H1 (cell line): ENCODE results near the gene TDRD6. TPM values are rescaled to one million over a fixed set of nuclear protein-coding genes. Genes with fewer than 3 reads are reported as not detected.

Source experiments
- CTCF ChIA-PET: fragments of 300-600 bp; sonication (Branson Sonifier 250); formaldehyde crosslinking; loops from one replicate; lab custom pipeline; 2021; ENCODE audit not compliant: partially characterized antibody; lab: Charles Lee
- POLR2A ChIA-PET: fragments of 300-600 bp; sonication (Branson Sonifier 250); formaldehyde crosslinking; loops from one replicate; lab custom pipeline; 2021; ENCODE audit warnings: inconsistent platforms; ENCODE audit not compliant: partially characterized antibody; lab: Charles Lee
- DNase-seq, 2 experiments: peaks; one replicate each; pipeline versions ENCODE4 v3.0.0 to v3.0.0-alpha.2; 2010 to 2022; ENCODE audit warnings: low spot score in 2 of 2, low read depth in 1 of 2, mixed read lengths in 1 of 2
- FAIRE-seq: peaks from 2 replicates; lab custom pipeline; 2011; peaks lifted over from hg19 to GRCh38; lab: Jason Lieb, UNC
- H2AFZ ChIP-seq: 2 replicates; pipeline ENCODE4 v1.8.1; 2012; ENCODE audit warnings: low read length, inconsistent platforms
- H2AK5ac ChIP-seq: 2 replicates; pipeline ENCODE4 v1.6.1; 2013; ENCODE audit warnings: low read depth, low read length
- H2BK120ac ChIP-seq: replicated peaks from 2 replicates; pipeline ENCODE3; 2013; ENCODE audit warnings: low read depth, low read length, inconsistent platforms
- H2BK12ac ChIP-seq: 2 replicates; pipeline ENCODE4 v1.6.1; 2013; ENCODE audit warnings: low read depth, low read length
- H2BK15ac ChIP-seq: 2 replicates; pipeline ENCODE4 v1.6.1; 2013; ENCODE audit warnings: low read length
- H2BK20ac ChIP-seq: 2 replicates; pipeline ENCODE4 v1.6.1; 2013; ENCODE audit warnings: low read length
- H2BK5ac ChIP-seq: 2 replicates; pipeline ENCODE4 v1.6.1; 2013; ENCODE audit warnings: low read depth, low read length
- H3K14ac ChIP-seq: 2 replicates; pipeline ENCODE4 v1.6.1; 2013; ENCODE audit warnings: inconsistent platforms; ENCODE audit not compliant: insufficient read length
- H3K18ac ChIP-seq: 2 replicates; pipeline ENCODE4 v1.6.1; 2013; ENCODE audit warnings: low read length; ENCODE audit errors: extremely low read depth
- H3K23ac ChIP-seq: 2 replicates; pipeline ENCODE4 v1.6.1; 2013; ENCODE audit warnings: inconsistent platforms; ENCODE audit not compliant: insufficient read length
- H3K23me2 ChIP-seq: 2 replicates; pipeline ENCODE4 v1.6.1; 2013; ENCODE audit warnings: low read depth, low read length
- H3K27ac ChIP-seq: 2 replicates; pipeline ENCODE4 v1.6.1; 2011; ENCODE audit warnings: low read depth, low read length, inconsistent platforms
- H3K27me3 ChIP-seq, 4 experiments: replicated peaks in 1 of 4; 1 replicate in 1 of 4; 2 replicates in 3 of 4; pipeline versions ENCODE4 v1.6.1 to v1.8.1; 2011 to 2013; ENCODE audit warnings: low read length in 3 of 4, mild to moderate bottlenecking in 3 of 4, inconsistent platforms in 2 of 4, mixed read lengths in 2 of 4, moderate library complexity in 1 of 4; ENCODE audit not compliant: control insufficient read depth in 3 of 4, insufficient read depth in 3 of 4; ENCODE audit errors: extremely low read depth in 1 of 4
- H3K36me3 ChIP-seq, 4 experiments: 2 replicates each; pipeline versions ENCODE4 v1.6.1 to v1.8.1; 2011 to 2013; ENCODE audit warnings: mild to moderate bottlenecking in 4 of 4, low read length in 3 of 4, moderate library complexity in 2 of 4, control low read depth in 1 of 4, inconsistent platforms in 1 of 4; ENCODE audit not compliant: insufficient read depth in 4 of 4, control insufficient read depth in 2 of 4
- H3K4ac ChIP-seq: replicated peaks from 2 replicates; pipeline ENCODE3; 2013; ENCODE audit warnings: low read length, low read depth, mixed read lengths, inconsistent platforms; ENCODE audit not compliant: insufficient read length
- H3K4me1 ChIP-seq, 4 experiments: replicated peaks in 1 of 4; 1 replicate in 1 of 4; 2 replicates in 3 of 4; pipeline versions ENCODE4 v1.6.1 to v1.8.1; 2011 to 2013; ENCODE audit warnings: low read length in 3 of 4, inconsistent platforms in 2 of 4, mixed read lengths in 1 of 4; ENCODE audit not compliant: insufficient read depth in 4 of 4, control insufficient read depth in 3 of 4
- H3K4me2 ChIP-seq, 2 experiments: 2 replicates each; pipeline versions ENCODE4 v1.6.1 to v1.8.1; 2011 to 2013; ENCODE audit warnings: low read depth in 2 of 2, low read length in 2 of 2, control low read depth in 1 of 2, inconsistent platforms in 1 of 2, mild to moderate bottlenecking in 1 of 2; ENCODE audit not compliant: insufficient read depth in 1 of 2
- H3K4me3 ChIP-seq, 4 experiments: fragments of 200-600, 300-600 bp in 1 of 4; sonication (generic), shearing (Covaris generic), sonication (Bioruptor Twin) in 1 of 4; 2 replicates each; pipeline versions ENCODE4 v1.5.1 to v1.8.1; 2011 to 2016; ENCODE audit warnings: low read length in 4 of 4, low read depth in 3 of 4, control low read depth in 2 of 4, inconsistent platforms in 2 of 4, mild to moderate bottlenecking in 2 of 4, mixed read lengths in 1 of 4, moderate library complexity in 1 of 4; ENCODE audit not compliant: insufficient read depth in 2 of 4; ENCODE audit errors: extremely low read depth in 1 of 4
- H3K56ac ChIP-seq: replicated peaks from 2 replicates; pipeline ENCODE3; 2013; ENCODE audit warnings: low read depth, mild to moderate bottlenecking, mixed read lengths, low read length, inconsistent platforms; ENCODE audit not compliant: insufficient read length
- H3K79me1 ChIP-seq: 2 replicates; pipeline ENCODE4 v1.6.1; 2013; ENCODE audit warnings: low read depth, low read length, control low read depth
- H3K79me2 ChIP-seq, 2 experiments: 2 replicates each; pipeline versions ENCODE4 v1.6.1 to v1.8.1; 2012 to 2013; ENCODE audit warnings: low read length in 2 of 2, mild to moderate bottlenecking in 2 of 2, inconsistent platforms in 1 of 2; ENCODE audit not compliant: insufficient read depth in 2 of 2, control insufficient read depth in 1 of 2
- H3K9ac ChIP-seq, 4 experiments: replicated peaks in 1 of 4; 1 replicate in 1 of 4; 2 replicates in 3 of 4; pipeline versions ENCODE4 v1.6.1 to v1.8.1; 2011 to 2013; ENCODE audit warnings: low read depth in 3 of 4, low read length in 3 of 4, control low read depth in 2 of 4, mild to moderate bottlenecking in 2 of 4, moderate library complexity in 2 of 4, inconsistent platforms in 1 of 4; ENCODE audit errors: extremely low read depth in 1 of 4
- H3K9me3 ChIP-seq, 2 experiments: 2 replicates each; pipeline versions ENCODE4 v1.6.1 to v1.8.1; 2012 to 2013; ENCODE audit warnings: mild to moderate bottlenecking in 2 of 2, moderate library complexity in 2 of 2, control low read depth in 1 of 2, inconsistent platforms in 1 of 2, low read depth in 1 of 2, low read length in 1 of 2, mixed read lengths in 1 of 2; ENCODE audit not compliant: insufficient read depth in 2 of 2
- H4K20me1 ChIP-seq, 2 experiments: replicated peaks in 1 of 2; 2 replicates each; pipeline versions ENCODE3 to v1.8.1; 2011 to 2013; ENCODE audit warnings: inconsistent platforms in 2 of 2, low read length in 2 of 2, mild to moderate bottlenecking in 1 of 2; ENCODE audit not compliant: insufficient read depth in 2 of 2, control insufficient read depth in 1 of 2
- H4K5ac ChIP-seq: 2 replicates; pipeline ENCODE4 v1.6.1; 2013; ENCODE audit warnings: low read length, low read depth, mixed read lengths, inconsistent platforms; ENCODE audit not compliant: insufficient read length
- H4K8ac ChIP-seq: 2 replicates; pipeline ENCODE4 v1.8.0; 2013; ENCODE audit warnings: mild to moderate bottlenecking, moderate library complexity, low read length, inconsistent platforms; ENCODE audit not compliant: insufficient read depth; ENCODE audit errors: extremely low read depth
- H4K91ac ChIP-seq: replicated peaks from 2 replicates; pipeline ENCODE3; 2013; ENCODE audit warnings: low read length, mixed read lengths, inconsistent platforms; ENCODE audit not compliant: insufficient read length
- CBX8 ChIP-seq: fragments of 300-800, 300-1000 bp; sonication (generic); IDR thresholded peaks from 2 replicates; pipeline ENCODE4 v1.7.1; 2016; ENCODE audit warnings: low read depth, low read length, borderline replicate concordance
- HDAC6 ChIP-seq: IDR thresholded peaks from one replicate; pipeline ENCODE4 v1.7.1; 2012; ENCODE audit warnings: low read depth, mild to moderate bottlenecking, inconsistent platforms, low read length, moderate library complexity
- KDM1A ChIP-seq: fragments of 200-600, 300-600 bp; sonication (generic); IDR thresholded peaks from 2 replicates; pipeline ENCODE4 v1.7.1; 2016; ENCODE audit warnings: mild to moderate bottlenecking, low read length, borderline replicate concordance
- SIRT6 ChIP-seq: IDR thresholded peaks from one replicate; pipeline ENCODE4 v1.7.1; 2012; ENCODE audit warnings: low read length, inconsistent platforms
- WGBS, 2 experiments: shearing (Covaris generic) in 1 of 2; methylation state at CpG; one replicate each; pipeline versions ENCODE4 v1.1.6 to v1.1.7; 2013 to 2015; ENCODE audit warnings: low lambda C conversion rate in 2 of 2, mixed read lengths in 2 of 2, inconsistent platforms in 1 of 2, low coverage in 1 of 2, missing lambda C conversion rate in 1 of 2; ENCODE audit not compliant: insufficient replicate concordance in 2 of 2, insufficient coverage in 1 of 2, insufficient read length in 1 of 2; ENCODE audit errors: extremely low coverage in 1 of 2, missing lambda C conversion rate in 1 of 2; 5-methylcytosine and 5-hydroxymethylcytosine counted together
- polyA plus RNA-seq, 7 experiments: library from polyadenylated mRNA; depleted of rRNA in 3 of 7; stranded (reverse) in 5 of 7; unstranded in 2 of 7; fragments of >200 nt in 5 of 7; fragments of 200-250 nt in 2 of 7; gene quantifications; 1 replicate in 5 of 7; 2 replicates in 1 of 7; 4 replicates in 1 of 7; pipeline versions ENCODE4 v1.2.1 to v1.2.3, GENCODE V29; 2011 to 2013; ENCODE audit warnings: missing spikeins in 2 of 7, mixed read lengths in 2 of 7
- total RNA-seq: library from RNA; stranded (reverse); fragmentation: NEBNext Ultra II Directional; extraction: Animal tissue kit (Norgen Biotek cat#: 25700); gene quantifications from 2 replicates; pipeline ENCODE4 v1.2.1, GENCODE V29; 2021

The TDRD6 gene
- total and polyA plus RNA-seq, 2 of the 8 experiments (the other 6 are each of a cell fraction or from before 2014, with no cell fraction given): 0.06 to 0.19 TPM

DNA sequence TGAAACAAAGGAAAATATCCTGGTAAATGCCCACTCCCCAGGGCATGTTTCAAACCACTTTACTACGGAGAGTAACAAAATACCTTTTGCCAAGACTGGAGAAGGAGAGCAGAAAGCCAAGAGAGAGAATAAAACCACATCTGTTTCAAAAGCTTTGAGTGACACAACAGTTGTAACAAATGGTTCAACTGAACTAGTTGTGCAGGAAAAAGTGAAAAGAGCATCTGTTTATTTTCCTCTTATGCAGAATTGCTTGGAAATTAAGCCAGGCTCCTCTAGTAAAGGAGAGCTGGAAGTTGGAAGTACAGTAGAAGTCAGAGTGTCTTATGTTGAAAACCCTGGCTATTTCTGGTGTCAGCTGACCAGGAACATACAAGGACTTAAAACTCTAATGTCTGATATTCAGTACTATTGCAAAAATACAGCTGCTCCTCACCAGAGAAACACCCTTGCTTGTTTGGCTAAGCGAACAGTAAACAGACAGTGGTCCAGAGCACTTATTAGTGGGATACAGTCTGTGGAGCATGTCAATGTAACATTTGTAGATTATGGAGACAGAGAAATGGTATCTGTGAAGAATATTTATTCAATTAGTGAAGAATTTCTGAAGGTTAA is 2.6 kb downstream of the TDRD6 start:
- Histone ChIP-seq H3K23ac (no peak overlapping the region), H4K5ac (no peak overlapping the region), H3K36me3 (no peaks in the 10 kb centered on the region), H3K27ac (no peak overlapping the region), H2BK12ac (no peak overlapping the region), H3K14ac (no peak overlapping the region), H3K4ac (no peak overlapping the region), H3K27me3 (no peaks in the 10 kb centered on the region), H4K20me1 (no peaks in the 10 kb centered on the region), H2AFZ (no peak overlapping the region), H3K56ac (no peak overlapping the region), H3K9me3 (no peaks in the 10 kb centered on the region), H4K8ac (no peak overlapping the region), H3K23me2 (0 out of 2 replicates have a peak, but pooled peaks cover 2% of the 10 kb centered on the region), H3K79me2 (no peaks in the 10 kb centered on the region), H2BK15ac (no peak overlapping the region), H3K79me1 (no peaks in the 10 kb centered on the region), H3K4me3 (no peak overlapping the region), H2BK120ac (no peak overlapping the region), H3K9ac (no peak overlapping the region), H2BK20ac (no peak overlapping the region), H3K18ac (no peak overlapping the region), H2BK5ac (no peak overlapping the region), H2AK5ac (no peak overlapping the region), H4K91ac (no peak overlapping the region), H3K4me2 (no peak overlapping the region), H3K4me1 (no peaks in the 10 kb centered on the region)
- no peak for TF ChIP-seq CBX8
- TF ChIP-seq SIRT6: no peak
- no peak for TF ChIP-seq KDM1A
- TF ChIP-seq HDAC6: no peak
- ChIA-PET CTCF (interaction anchor here (1.1 to 2.4 kb wide), 3 partner anchors 11 to 20 kb away, joined by 3 to 10 read pairs (median 4); no protein-coding TSS in a partner anchor), POLR2A (no interaction called here)
- FAIRE-seq (no peak), DNase-seq (no peak)
- WGBS, 2 experiments: 83% methylated on average over 2 of the region's 2 CpGs; no CpG with 5 or more reads in 1 of the 2 experiments
